Measurements from ENCODE around the gene PRR15L.

Gene PRR15L

GRCh38 chr17:47915776-47916398 is 41.8 kb downstream of the PRR15L start:
- no peak for DNase-seq (ENCODE audit: low read depth)
- no peak overlapping the region for H3K4me3 ChIP-seq (ENCODE audit: low read depth, low read length)

DNA sequence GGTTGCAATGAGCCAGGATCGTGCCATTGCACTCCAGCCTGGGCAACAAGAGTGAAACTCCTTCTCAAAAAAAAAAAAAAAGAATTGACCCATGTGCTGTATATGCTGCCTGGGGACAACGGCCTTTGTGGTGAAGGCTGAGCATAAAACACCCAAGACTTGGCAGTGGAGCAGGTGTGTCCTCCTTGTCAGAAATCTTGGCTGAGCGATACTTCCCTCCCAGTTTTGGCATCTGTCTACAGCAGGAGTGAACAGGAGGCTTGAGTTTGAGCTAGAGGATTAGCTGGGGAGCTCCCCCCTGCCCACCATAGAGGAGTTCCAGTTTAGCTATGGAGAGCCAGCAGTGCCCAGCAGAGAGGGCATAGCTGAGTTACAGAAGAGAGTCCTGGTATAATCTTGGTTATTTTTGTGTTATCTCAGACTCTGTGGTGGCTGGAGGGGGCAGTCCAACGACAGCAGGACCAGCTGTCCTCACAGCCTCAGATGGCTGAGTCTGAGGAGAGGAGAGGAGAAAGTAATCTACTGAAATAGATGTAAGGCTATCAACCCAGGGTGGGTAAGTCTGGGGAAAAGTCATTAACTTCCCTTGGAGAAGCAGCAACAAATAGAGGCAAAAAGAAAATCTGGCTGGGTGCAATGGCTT is 43.3 kb downstream of the PRR15L start:
- DNase-seq (ENCODE audit: low read depth): no peak
- H3K4me3 ChIP-seq (ENCODE audit: low read depth, low read length): no peak overlapping the region

DNA sequence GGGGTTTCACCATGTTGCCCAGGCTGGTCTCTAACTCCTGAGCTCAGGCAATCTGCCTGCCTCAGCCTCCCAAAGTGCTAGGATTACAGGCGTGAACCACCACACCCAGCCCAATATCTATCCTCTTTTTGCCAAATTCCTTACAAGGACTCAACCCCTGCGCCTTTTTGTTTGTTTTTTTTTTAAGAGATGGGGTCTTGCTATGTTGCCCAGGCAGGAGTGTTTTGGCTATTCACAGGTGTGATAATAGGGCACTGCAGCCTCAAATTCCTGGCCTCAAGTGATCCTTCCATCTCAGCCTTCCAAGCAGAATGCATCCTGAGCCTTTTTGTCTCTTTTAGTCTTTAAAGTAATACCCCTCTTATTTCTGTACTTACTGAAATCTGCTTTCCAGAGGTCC is 44.6 kb downstream of the PRR15L start:
- H3K4me3 ChIP-seq (ENCODE audit: low read depth, low read length): no peak overlapping the region
- DNase-seq (ENCODE audit: low read depth): no peak

DNA sequence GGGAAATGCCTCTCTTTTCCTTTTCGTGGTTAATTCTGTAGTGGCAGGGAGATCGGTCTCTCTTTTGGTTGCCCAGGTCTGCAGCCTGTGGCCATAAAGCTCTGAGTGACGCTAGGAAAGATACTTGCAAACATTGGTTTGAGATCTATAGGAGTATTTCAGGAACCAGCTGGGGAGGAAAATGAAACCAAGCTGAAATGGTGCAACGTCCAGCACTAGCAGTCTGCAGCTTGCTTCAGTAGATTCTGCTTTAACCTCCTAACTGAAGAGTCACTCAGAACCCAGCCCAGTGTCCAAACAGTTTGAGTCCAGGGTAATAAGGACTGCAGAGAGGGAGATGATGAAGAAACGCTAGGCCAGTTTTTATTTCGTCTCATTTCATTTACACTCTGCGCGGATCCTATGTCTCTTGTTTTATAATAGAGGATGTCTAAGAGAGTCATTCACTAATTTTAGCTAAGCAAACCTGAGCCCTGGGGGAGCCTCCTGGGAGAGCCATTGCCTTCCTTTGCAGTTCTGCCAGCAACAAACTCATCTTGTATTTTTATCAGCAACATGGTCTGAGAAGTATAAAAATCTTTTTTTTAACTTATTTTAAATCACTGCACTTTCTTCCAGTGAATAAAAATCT is 49.6 kb downstream of the PRR15L start:
- no peak overlapping the region for H3K4me3 ChIP-seq (ENCODE audit: low read depth, low read length)
- no peak for DNase-seq (ENCODE audit: low read depth)

- no peak for DNase-seq (ENCODE audit: low read depth)
- H3K4me3 ChIP-seq (ENCODE audit: low read depth, low read length): no peak overlapping the region
These were observed 51.2 kb downstream of the PRR15L start for GRCh38 chr17:47906443-47906842.

GRCh38 chr17:47905221-47905733 is 52.4 kb downstream of the PRR15L start:
- DNase-seq (ENCODE audit: low read depth): peak; percentile 36
- no peak overlapping the region for H3K4me3 ChIP-seq (ENCODE audit: low read depth, low read length)

DNA sequence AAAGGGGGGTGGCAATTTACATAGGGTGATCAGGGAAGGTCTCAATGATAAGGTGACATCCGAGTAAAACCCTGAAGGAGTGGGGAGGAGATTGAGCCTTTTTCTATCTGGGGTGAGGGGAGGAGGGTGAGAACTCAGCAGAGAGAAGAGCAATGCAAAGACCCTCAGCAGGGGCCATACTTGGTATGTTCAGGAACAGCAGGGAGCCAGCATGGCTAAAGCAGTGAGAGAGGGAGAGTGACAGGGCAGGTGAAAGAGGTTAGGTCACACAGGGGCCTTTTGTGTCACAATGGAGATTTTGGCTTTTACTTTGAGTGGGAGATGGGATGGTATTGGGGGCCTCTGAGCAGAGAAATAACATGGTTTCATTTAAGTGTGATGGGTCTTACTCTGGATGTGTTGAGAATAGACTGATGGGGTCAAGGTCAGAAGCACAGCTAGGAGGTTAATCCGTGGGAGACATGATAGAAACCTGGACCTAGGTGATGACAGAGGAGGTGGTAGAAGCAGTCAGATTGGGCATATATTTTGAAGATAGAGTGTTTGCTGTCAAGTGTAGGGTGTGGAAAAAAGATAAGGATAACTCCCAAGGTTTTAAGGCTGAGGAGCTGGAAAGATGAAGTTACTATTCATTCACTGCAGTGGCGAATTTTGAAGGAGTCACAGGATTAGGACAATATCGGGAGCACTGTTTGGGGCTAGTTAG is 55.5 kb downstream of the PRR15L start:
- no peak for DNase-seq (ENCODE audit: low read depth)
- H3K4me3 ChIP-seq (ENCODE audit: low read depth, low read length): no peak overlapping the region

Measured in skeletal muscle cell (primary cell).